Measurements from ENCODE around the gene RPL14. TPM values are rescaled to one million over a fixed set of nuclear protein-coding genes. Genes with fewer than 3 reads are reported as not detected.

Gene RPL14
- total RNA-seq, 1 experiment from 2014 or later: 624 TPM

GRCh38 chr3:40505599-40506462 lies 48.7 kb downstream of the RPL14 start, which contains the start of gene ZNF620:
ZNF620 (plus strand) TSS chr3:40506039; CDS start chr3:40506353, 314 bp downstream.
- peak; percentile 62 for ATAC-seq
- no peak for TF ChIP-seq EZH2 (IDR thresholded peaks at IDR 0.05; ENCODE audit: low read length, unreplicated experiment)
- TF ChIP-seq, protein P1, sequence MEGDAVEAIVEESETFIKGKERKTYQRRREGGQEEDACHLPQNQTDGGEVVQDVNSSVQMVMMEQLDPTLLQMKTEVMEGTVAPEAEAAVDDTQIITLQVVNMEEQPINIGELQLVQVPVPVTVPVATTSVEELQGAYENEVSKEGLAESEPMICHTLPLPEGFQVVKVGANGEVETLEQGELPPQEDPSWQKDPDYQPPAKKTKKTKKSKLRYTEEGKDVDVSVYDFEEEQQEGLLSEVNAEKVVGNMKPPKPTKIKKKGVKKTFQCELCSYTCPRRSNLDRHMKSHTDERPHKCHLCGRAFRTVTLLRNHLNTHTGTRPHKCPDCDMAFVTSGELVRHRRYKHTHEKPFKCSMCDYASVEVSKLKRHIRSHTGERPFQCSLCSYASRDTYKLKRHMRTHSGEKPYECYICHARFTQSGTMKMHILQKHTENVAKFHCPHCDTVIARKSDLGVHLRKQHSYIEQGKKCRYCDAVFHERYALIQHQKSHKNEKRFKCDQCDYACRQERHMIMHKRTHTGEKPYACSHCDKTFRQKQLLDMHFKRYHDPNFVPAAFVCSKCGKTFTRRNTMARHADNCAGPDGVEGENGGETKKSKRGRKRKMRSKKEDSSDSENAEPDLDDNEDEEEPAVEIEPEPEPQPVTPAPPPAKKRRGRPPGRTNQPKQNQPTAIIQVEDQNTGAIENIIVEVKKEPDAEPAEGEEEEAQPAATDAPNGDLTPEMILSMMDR (conservative IDR thresholded peaks at IDR 0.05; ENCODE audit: low read depth, low read length): peak; percentile 55
- H3K4me2 ChIP-seq (ENCODE audit: low read length): peak within 1 kb of the TSS; percentile 90
- H3K79me2 ChIP-seq (ENCODE audit: low read length): no peaks in the 10 kb centered on the region
- intact Hi-C loops (cut with micrococcal nuclease): loop anchor here (2.0 kb wide), 3 partner anchors 19 to 53 kb away; partner anchors contain the start of genes ZNF619 and ZNF621
- H4K20me1 ChIP-seq (ENCODE audit: low read length): no peaks in the 10 kb centered on the region
- no peaks in the 10 kb centered on the region for H3F3A ChIP-seq (ENCODE audit: low read length, unreplicated experiment)
- peak within 1 kb of the TSS; percentile 55 for H3K9ac ChIP-seq (ENCODE audit: low read length)
- H3K27ac ChIP-seq (ENCODE audit: low read length): peak within 1 kb of the TSS; percentile 63
- no peaks in the 10 kb centered on the region for H3K9me3 ChIP-seq (ENCODE audit: low read length)
- TSS peak; percentile 13 for BruUV-seq (replicated peaks)
- DNase-seq: peak; percentile 69
- no peaks in the 10 kb centered on the region for H3K27me3 ChIP-seq (ENCODE audit: low read length)
- peaks cover 24% of the 10 kb centered on the region for H3K4me1 ChIP-seq (ENCODE audit: insufficient read depth, low read length)
- peak within 1 kb of the TSS; percentile 89 for H2AFZ ChIP-seq (ENCODE audit: low read length)
- H3K4me3 ChIP-seq (ENCODE audit: low read length): peak within 1 kb of the TSS; percentile 72
- CTCF ChIA-PET: interaction anchor here (0.6 to 1.3 kb wide), 2 partner anchors 54 to 75 kb away, joined by 3 read pairs; no protein-coding TSS in a partner anchor
- H3K9me2 ChIP-seq (replicated peaks; ENCODE audit: low read length): no peaks in the 10 kb centered on the region
- POLR2A ChIA-PET (ENCODE audit: unreplicated experiment): interaction anchor here (0.6 kb wide), 3 partner anchors 10 to 46 kb away, joined by 3 to 6 read pairs (median 3); no protein-coding TSS in a partner anchor
- no peaks in the 10 kb centered on the region for H3K36me3 ChIP-seq (ENCODE audit: low read depth, low read length)

DNA sequence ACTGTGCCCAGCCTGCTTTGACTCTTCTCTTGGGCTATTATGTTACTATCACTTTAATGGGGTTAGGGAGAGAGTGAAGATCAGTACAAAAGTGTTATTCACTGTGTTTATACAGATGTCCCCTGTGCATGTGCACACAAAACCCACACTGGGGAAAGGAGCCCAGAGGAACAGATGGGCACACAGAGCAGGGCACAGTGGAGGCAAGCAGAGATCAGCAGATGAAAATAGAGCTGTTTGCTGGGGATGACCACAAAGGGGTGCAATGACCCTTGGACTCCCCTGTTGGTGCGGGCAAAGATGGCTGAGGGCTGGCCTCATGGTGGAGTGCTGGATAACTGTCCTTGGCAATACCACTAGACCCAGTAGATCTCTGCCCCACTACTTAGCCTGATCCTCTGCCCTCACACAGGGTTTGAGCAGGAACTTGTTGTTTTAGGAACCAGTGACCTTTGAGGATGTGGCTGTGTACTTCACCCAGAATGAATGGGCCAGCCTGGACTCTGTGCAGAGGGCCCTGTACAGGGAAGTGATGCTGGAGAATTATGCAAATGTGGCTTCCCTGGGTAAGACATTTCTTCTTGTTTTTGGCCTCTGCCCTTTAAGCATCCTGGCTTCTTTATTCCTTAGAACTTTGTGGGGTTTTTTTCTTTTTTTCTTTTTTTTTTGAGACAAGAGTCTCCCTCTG lies 54.0 kb downstream of the RPL14 start:
- Histone ChIP-seq H3K4me2 (ENCODE audit: low read length) (no peak overlapping the region), H3K79me2 (ENCODE audit: low read length) (no peaks in the 10 kb centered on the region), H3K9ac (ENCODE audit: low read length) (no peak overlapping the region), H3K36me3 (ENCODE audit: low read depth, low read length) (no peaks in the 10 kb centered on the region), H3K4me1 (ENCODE audit: insufficient read depth, low read length) (peaks cover 6% of the 10 kb centered on the region; the same call in 1 of the 2 replicates), H4K20me1 (ENCODE audit: low read length) (no peaks in the 10 kb centered on the region), H3K27ac (ENCODE audit: low read length) (no peak overlapping the region), H2AFZ (ENCODE audit: low read length) (no peak overlapping the region), H3F3A (ENCODE audit: low read length, unreplicated experiment) (no peaks in the 10 kb centered on the region), H3K9me2 (replicated peaks; ENCODE audit: low read length) (no peaks in the 10 kb centered on the region), H3K4me3 (ENCODE audit: low read length) (no peak overlapping the region), H3K9me3 (ENCODE audit: low read length) (no peaks in the 10 kb centered on the region), H3K27me3 (ENCODE audit: low read length) (no peaks in the 10 kb centered on the region)
- no TSS peak for BruUV-seq (replicated peaks)
- TF ChIP-seq EZH2 (IDR thresholded peaks at IDR 0.05; ENCODE audit: low read length, unreplicated experiment) (no peak), EZH2phosphoT487 (IDR thresholded peaks at IDR 0.05; ENCODE audit: borderline replicate concordance, low read length) (no peak)
- TF ChIP-seq, protein P1 (conservative IDR thresholded peaks at IDR 0.05; ENCODE audit: low read depth, low read length): no peak
- intact Hi-C loops (cut with micrococcal nuclease): no loop called here
- POLR2A ChIA-PET (ENCODE audit: unreplicated experiment): no interaction called here
- CTCF ChIA-PET: no interaction called here
- ATAC-seq (no peak), DNase-seq (no peak)

Data from PC-3 (cell line).